MM.1S (cell line): ENCODE results near the gene RERE.
"Not testable (repeated sequence)": the region's sequence is repeated elsewhere in the genome, so short reads cannot be mapped to it uniquely, and the experiment has no call there.

Source experiments
- DNase-seq: peaks from one replicate; pipeline ENCODE4 v3.0.0-alpha.2; 2015
- H2AFZ ChIP-seq: fragments of 300-600 bp; sonication (generic); 2 replicates; pipeline ENCODE4 v1.6.0; 2016; ENCODE audit warnings: antibody characterized with exemption, low read length
- H3F3A ChIP-seq: fragments of 300-600 bp; sonication (generic); 2 replicates; pipeline ENCODE4 v1.6.1; 2016; ENCODE audit warnings: mild to moderate bottlenecking, antibody characterized with exemption, low read length, moderate library complexity, mixed read lengths; ENCODE audit not compliant: insufficient read depth
- H3K27ac ChIP-seq: fragments of 300-600 bp; sonication (generic); 2 replicates; pipeline ENCODE4 v1.5.1; 2016; ENCODE audit warnings: mild to moderate bottlenecking, low read length
- H3K27me3 ChIP-seq: fragments of 300-600 bp; sonication (generic); replicated peaks from 2 replicates; pipeline ENCODE4 v1.6.0; 2016; ENCODE audit warnings: low read length; ENCODE audit not compliant: insufficient read depth
- H3K36me3 ChIP-seq: fragments of 300-600 bp; sonication (generic); replicated peaks from 2 replicates; pipeline ENCODE4 v1.6.1; 2016; ENCODE audit warnings: mild to moderate bottlenecking, low read length, mixed read lengths; ENCODE audit not compliant: insufficient read depth
- H3K4me1 ChIP-seq: fragments of 300-600 bp; sonication (generic); 2 replicates; pipeline ENCODE4 v1.6.1; 2016; ENCODE audit warnings: low read length, mixed read lengths
- H3K4me2 ChIP-seq: fragments of 300-600 bp; sonication (generic); 2 replicates; pipeline ENCODE4 v1.6.0; 2016; ENCODE audit warnings: low read depth, low read length
- H3K4me3 ChIP-seq: fragments of 300-600 bp; sonication (generic); 2 replicates; pipeline ENCODE4 v1.5.1; 2016; ENCODE audit warnings: low read length, mixed read lengths
- H3K79me2 ChIP-seq: fragments of 300-600 bp; sonication (generic); 2 replicates; pipeline ENCODE4 v1.6.1; 2016; ENCODE audit warnings: mixed run types, low read length, mixed read lengths
- H3K9ac ChIP-seq: fragments of 300-600 bp; sonication (generic); 2 replicates; pipeline ENCODE4 v1.6.1; 2016; ENCODE audit warnings: low read length, mixed read lengths
- H3K9me2 ChIP-seq: fragments of 300-600 bp; sonication (generic); replicated peaks from 2 replicates; pipeline ENCODE4 v1.6.1; 2016; ENCODE audit warnings: mild to moderate bottlenecking, low read length, mixed read lengths; ENCODE audit not compliant: insufficient read depth
- H3K9me3 ChIP-seq: fragments of 300-600 bp; sonication (generic); replicated peaks from 2 replicates; pipeline ENCODE4 v1.6.1; 2016; ENCODE audit warnings: mild to moderate bottlenecking, low read length, mixed read lengths; ENCODE audit not compliant: insufficient read depth
- H4K20me1 ChIP-seq: fragments of 300-600 bp; sonication (generic); 2 replicates; pipeline ENCODE4 v1.6.1; 2016; ENCODE audit warnings: mild to moderate bottlenecking, low read length, moderate library complexity, mixed read lengths; ENCODE audit not compliant: insufficient read depth
- CTCF ChIP-seq: fragments of 300-600 bp; sonication (generic); IDR thresholded peaks from 2 replicates; pipeline ENCODE4 v1.5.1; 2016; ENCODE audit warnings: antibody characterized with exemption, low read length, mixed read lengths
- EZH2 ChIP-seq: fragments of 300-600 bp; sonication (generic); optimal IDR thresholded peaks from 2 replicates; pipeline ENCODE3; 2017; ENCODE audit warnings: low read depth, mild to moderate bottlenecking, antibody characterized with exemption, low read length, mixed read lengths
- EZH2phosphoT487 ChIP-seq: fragments of 300-600 bp; sonication (generic); IDR thresholded peaks from 2 replicates; pipeline ENCODE4 v1.6.1; 2018; ENCODE audit warnings: antibody characterized with exemption, low read length

Gene RERE

GRCh38 chr1:8506456-8506855 lies 311.0 kb downstream of the RERE start:
- Histone ChIP-seq H3K4me1 (no peaks in the 10 kb centered on the region), H3K27me3 (no peaks in the 10 kb centered on the region), H3K9ac (no peak overlapping the region), H3K79me2 (no peaks in the 10 kb centered on the region), H4K20me1 (no peaks in the 10 kb centered on the region), H3K27ac (no peak overlapping the region), H3K4me3 (no peak overlapping the region), H3K9me2 (no peaks in the 10 kb centered on the region), H3K4me2 (no peak overlapping the region), H3K9me3 (no peaks in the 10 kb centered on the region), H2AFZ (no peak overlapping the region), H3F3A (no peaks in the 10 kb centered on the region), H3K36me3 (no peaks in the 10 kb centered on the region)
- TF ChIP-seq CTCF, result no peak
- TF ChIP-seq EZH2, result no peak
- TF ChIP-seq EZH2phosphoT487, result no peak
- no peak for DNase-seq

- Histone ChIP-seq H4K20me1 (no peaks in the 10 kb centered on the region), H3F3A (no peaks in the 10 kb centered on the region), H3K9me2 (no peaks in the 10 kb centered on the region), H3K9ac (no peak overlapping the region), H3K4me2 (no peak overlapping the region), H3K27me3 (no peaks in the 10 kb centered on the region), H3K36me3 (no peaks in the 10 kb centered on the region), H3K4me1 (no peaks in the 10 kb centered on the region), H3K79me2 (no peaks in the 10 kb centered on the region), H3K9me3 (no peaks in the 10 kb centered on the region), H3K27ac (no peak overlapping the region), H3K4me3 (no peak overlapping the region), H2AFZ (no peak overlapping the region)
- no peak for TF ChIP-seq EZH2
- no peak for TF ChIP-seq CTCF
- no peak for TF ChIP-seq EZH2phosphoT487
- no peak for DNase-seq
These were observed 313.6 kb downstream of the RERE start for GRCh38 chr1:8503842-8504241.

GRCh38 chr1:8502949-8503348 lies 314.5 kb downstream of the RERE start:
- not testable (repeated sequence) for DNase-seq, H3K9me2 ChIP-seq, H2AFZ ChIP-seq

GRCh38 chr1:8497210-8497819 lies 320.1 kb downstream of the RERE start:
- DNase-seq, result no peak
- Histone ChIP-seq H3K4me1 (0 out of 2 replicates have a peak, but pooled peaks cover 6% of the 10 kb centered on the region), H3K4me3 (no peak overlapping the region), H3K79me2 (no peaks in the 10 kb centered on the region), H3F3A (no peaks in the 10 kb centered on the region), H4K20me1 (no peaks in the 10 kb centered on the region), H3K36me3 (peaks cover 5% of the 10 kb centered on the region; the same call in 1 of the 2 replicates), H2AFZ (no peak overlapping the region), H3K9ac (no peak overlapping the region), H3K9me3 (no peaks in the 10 kb centered on the region), H3K27ac (no peak overlapping the region), H3K27me3 (no peaks in the 10 kb centered on the region), H3K9me2 (no peaks in the 10 kb centered on the region), H3K4me2 (no peak overlapping the region)
- TF ChIP-seq EZH2 (no peak), CTCF (no peak), EZH2phosphoT487 (no peak)

More at GRCh38 chr1:8502949-8503348, 314.5 kb downstream of the RERE start:
- H3K27me3 ChIP-seq, H3K4me3 ChIP-seq, H4K20me1 ChIP-seq, H3K4me1 ChIP-seq, H3K79me2 ChIP-seq, H3F3A ChIP-seq, H3K4me2 ChIP-seq, H3K9ac ChIP-seq, H3K9me3 ChIP-seq, H3K36me3 ChIP-seq, H3K27ac ChIP-seq: not testable (repeated sequence)
